GM10266 (cell line): ENCODE measurements around the gene TMEM248.
"Not testable (repeated sequence)": the region's sequence is repeated elsewhere in the genome, so short reads cannot be mapped to it uniquely, and the experiment has no call there.

Source experiments
- DNase-seq: peaks from one replicate; pipeline ENCODE4 v3.0.0; 2012; ENCODE audit errors: extremely low spot score
- CTCF ChIP-seq: IDR thresholded peaks from 2 replicates; pipeline ENCODE4 v1.5.1; 2012; ENCODE audit warnings: mild to moderate bottlenecking, low read depth; ENCODE audit not compliant: control insufficient read depth, insufficient read depth; ENCODE audit errors: missing control alignments

TMEM248 gene

GRCh38 chr7:66904063-66904593 is 16.9 kb upstream of the TMEM248 start:
- TF ChIP-seq CTCF, result no peak
- no peak for DNase-seq

- TF ChIP-seq CTCF, result no peak
- DNase-seq, result no peak
These were observed 15.7 kb upstream of the TMEM248 start for GRCh38 chr7:66905278-66905677.

- TF ChIP-seq CTCF, result peak; percentile 17
- DNase-seq, result no peak
These were observed 15.3 kb upstream of the TMEM248 start for GRCh38 chr7:66905689-66906088.

GRCh38 chr7:66907731-66908130 is 13.3 kb upstream of the TMEM248 start:
- TF ChIP-seq CTCF, result no peak
- no peak for DNase-seq

GRCh38 chr7:66908598-66908997 is 12.4 kb upstream of the TMEM248 start:
- DNase-seq, result not testable (repeated sequence)

- no peak for DNase-seq
- no peak for TF ChIP-seq CTCF
These were observed 10.2 kb upstream of the TMEM248 start for GRCh38 chr7:66910789-66911188.

GRCh38 chr7:66911191-66911590 is 9.8 kb upstream of the TMEM248 start:
- not testable (repeated sequence) for DNase-seq

- no peak for TF ChIP-seq CTCF
- DNase-seq, result no peak
These were observed 8.8 kb upstream of the TMEM248 start for GRCh38 chr7:66912195-66912594.
